NB4 (cell line): ENCODE data around the gene ADGRF4.

ENCODE experiments used
- CTCF ChIP-seq: IDR thresholded peaks from one replicate; pipeline ENCODE4 v1.5.1; 2012; ENCODE audit warnings: low read depth, low read length
- MAX ChIP-seq: IDR thresholded peaks from 2 replicates; pipeline ENCODE4 v1.6.1; 2011; ENCODE audit warnings: low read depth, low read length
- MYC ChIP-seq: IDR thresholded peaks from 2 replicates; pipeline ENCODE4 v1.6.1; 2011; ENCODE audit warnings: low read depth, low read length
- POLR2A ChIP-seq: IDR thresholded peaks from 2 replicates; pipeline ENCODE4 v1.6.1; 2011; ENCODE audit warnings: mild to moderate bottlenecking; ENCODE audit not compliant: insufficient read length; ENCODE audit errors: extremely low read depth

GRCh38 chr6:47727391-47727790 is 29.0 kb downstream of the ADGRF4 start:
- TF ChIP-seq CTCF: no peak
- TF ChIP-seq POLR2A: no peak
- no peak for TF ChIP-seq MYC
- no peak for TF ChIP-seq MAX
